ENCODE results near the gene GPI. TPM values are rescaled to one million over a fixed set of nuclear protein-coding genes. Genes with fewer than 3 reads are reported as not detected.
"Not testable (repeated sequence)": the region's sequence is repeated elsewhere in the genome, so short reads cannot be mapped to it uniquely, and the experiment has no call there.

The GPI gene
- total RNA-seq, 1 donor from 2014 or later: 221 TPM

GRCh38 chr19:34325181-34325580 is 39.8 kb upstream of the GPI start:
- Mint-ChIP-seq H3K9me3 (ENCODE audit: low read depth) (no peaks in the 10 kb centered on the region), H3K36me3 (ENCODE audit: low read depth) (peaks cover 31% of the 10 kb centered on the region), H3K27me3 (ENCODE audit: low read depth) (no peaks in the 10 kb centered on the region), H3K27ac (ENCODE audit: unreplicated experiment) (peak overlapping the region; percentile 0), H3K4me1 (ENCODE audit: low read depth) (peaks cover 20% of the 10 kb centered on the region), H3K4me3 (ENCODE audit: unreplicated experiment) (no peak overlapping the region)
- DNase-seq (ENCODE audit: low spot score): no peak
- no peak for TF ChIP-seq CTCF (IDR thresholded peaks at IDR 0.05)

GRCh38 chr19:34325981-34326787 is 38.8 kb upstream of the GPI start:
- Mint-ChIP-seq H3K4me3 (ENCODE audit: unreplicated experiment) (no peak overlapping the region), H3K4me1 (ENCODE audit: low read depth) (peaks cover 17% of the 10 kb centered on the region), H3K9me3 (ENCODE audit: low read depth) (no peaks in the 10 kb centered on the region), H3K27me3 (ENCODE audit: low read depth) (no peaks in the 10 kb centered on the region), H3K36me3 (ENCODE audit: low read depth) (peaks cover 31% of the 10 kb centered on the region), H3K27ac (ENCODE audit: unreplicated experiment) (peak overlapping the region; percentile 77)
- TF ChIP-seq CTCF (IDR thresholded peaks at IDR 0.05): no peak
- no peak for DNase-seq (ENCODE audit: low spot score)

- H3K27ac Mint-ChIP-seq (ENCODE audit: unreplicated experiment): no peak overlapping the region
- TF ChIP-seq CTCF (IDR thresholded peaks at IDR 0.05): no peak
- H3K36me3 Mint-ChIP-seq (ENCODE audit: low read depth): peaks cover 39% of the 10 kb centered on the region
- no peak for DNase-seq (ENCODE audit: low spot score)
- H3K4me3 Mint-ChIP-seq (ENCODE audit: unreplicated experiment): no peak overlapping the region
- H3K9me3 Mint-ChIP-seq (ENCODE audit: low read depth): no peaks in the 10 kb centered on the region
- no peaks in the 10 kb centered on the region for H3K27me3 Mint-ChIP-seq (ENCODE audit: low read depth)
- peaks cover 20% of the 10 kb centered on the region for H3K4me1 Mint-ChIP-seq (ENCODE audit: low read depth)
Observed at GRCh38 chr19:34327851-34328250, 37.1 kb upstream of the GPI start.

- Mint-ChIP-seq H3K4me3 (ENCODE audit: unreplicated experiment) (no peak overlapping the region), H3K27me3 (ENCODE audit: low read depth) (no peaks in the 10 kb centered on the region), H3K36me3 (ENCODE audit: low read depth) (peaks cover 40% of the 10 kb centered on the region), H3K4me1 (ENCODE audit: low read depth) (peaks cover 20% of the 10 kb centered on the region), H3K27ac (ENCODE audit: unreplicated experiment) (no peak overlapping the region), H3K9me3 (ENCODE audit: low read depth) (no peaks in the 10 kb centered on the region)
- TF ChIP-seq CTCF (IDR thresholded peaks at IDR 0.05): no peak
- DNase-seq (ENCODE audit: low spot score): no peak
Observed at GRCh38 chr19:34328982-34329381, 36.0 kb upstream of the GPI start.

GRCh38 chr19:34330116-34330515 is 34.9 kb upstream of the GPI start:
- DNase-seq (ENCODE audit: low spot score): no peak
- Mint-ChIP-seq H3K27me3 (ENCODE audit: low read depth) (no peaks in the 10 kb centered on the region), H3K36me3 (ENCODE audit: low read depth) (peaks cover 38% of the 10 kb centered on the region), H3K9me3 (ENCODE audit: low read depth) (no peaks in the 10 kb centered on the region), H3K4me1 (ENCODE audit: low read depth) (peaks cover 20% of the 10 kb centered on the region), H3K4me3 (ENCODE audit: unreplicated experiment) (no peak overlapping the region), H3K27ac (ENCODE audit: unreplicated experiment) (peak overlapping the region; percentile 23)
- no peak for TF ChIP-seq CTCF (IDR thresholded peaks at IDR 0.05)

GRCh38 chr19:34330596-34330995 is 34.4 kb upstream of the GPI start:
- not testable (repeated sequence) for H3K4me3 Mint-ChIP-seq (ENCODE audit: unreplicated experiment); H3K9me3 Mint-ChIP-seq (ENCODE audit: low read depth); H3K27me3 Mint-ChIP-seq (ENCODE audit: low read depth); H3K27ac Mint-ChIP-seq (ENCODE audit: unreplicated experiment); DNase-seq (ENCODE audit: low spot score)
- H3K36me3 Mint-ChIP-seq (ENCODE audit: low read depth): peaks cover 36% of the 10 kb centered on the region
- H3K4me1 Mint-ChIP-seq (ENCODE audit: low read depth): peaks cover 19% of the 10 kb centered on the region

- H3K27me3 Mint-ChIP-seq (ENCODE audit: low read depth); H3K9me3 Mint-ChIP-seq (ENCODE audit: low read depth); H3K27ac Mint-ChIP-seq (ENCODE audit: unreplicated experiment); H3K4me1 Mint-ChIP-seq (ENCODE audit: low read depth); DNase-seq (ENCODE audit: low spot score); H3K4me3 Mint-ChIP-seq (ENCODE audit: unreplicated experiment): not testable (repeated sequence)
- peaks cover 32% of the 10 kb centered on the region for H3K36me3 Mint-ChIP-seq (ENCODE audit: low read depth)
Observed at GRCh38 chr19:34331596-34331995, 33.4 kb upstream of the GPI start.
